Mesothelial cell of epicardium (in vitro differentiated cells): Measurements from ENCODE around the gene GRIA4. TPM values are rescaled to one million over a fixed set of nuclear protein-coding genes. Genes with fewer than 3 reads are reported as not detected.

ENCODE experiments used
- DNase-seq, 2 experiments: peaks; one replicate each; pipeline ENCODE4 v3.0.0; 2021; ENCODE audit warnings: low spot score in 2 of 2; ENCODE audit not compliant: unreplicated experiment in 2 of 2
- H3K27ac Mint-ChIP-seq: 2 replicates; pipeline ENCODE4 v1.8.0; 2021; ENCODE audit warnings: mixed read lengths
- H3K27me3 Mint-ChIP-seq: 2 replicates; pipeline ENCODE4 v1.8.0; 2021; ENCODE audit warnings: low read depth, mixed read lengths
- H3K36me3 Mint-ChIP-seq: 2 replicates; pipeline ENCODE4 v1.8.0; 2021; ENCODE audit warnings: mixed read lengths
- H3K4me1 Mint-ChIP-seq: 2 replicates; pipeline ENCODE4 v1.8.0; 2021; ENCODE audit warnings: mixed read lengths
- H3K4me3 Mint-ChIP-seq: 2 replicates; pipeline ENCODE4 v1.8.0; 2021; ENCODE audit warnings: mild to moderate bottlenecking, moderate library complexity, mixed read lengths
- H3K9me3 Mint-ChIP-seq: 2 replicates; pipeline ENCODE4 v1.8.0; 2021; ENCODE audit warnings: mixed read lengths
- total RNA-seq: library from RNA; stranded (reverse); gene quantifications from 3 replicates; pipeline ENCODE4 v1.2.1, GENCODE V29; 2021
- TF ChIP-seq, protein P1 (sequence below): fragments of 200-600 bp; sonication (generic); IDR thresholded peaks from one replicate; pipeline ENCODE4 v1.5.0; 2021; ENCODE audit warnings: antibody characterized with exemption; ENCODE audit not compliant: unreplicated experiment

GRIA4 gene
- total RNA-seq, 1 donor from 2014 or later: 156 TPM

DNA sequence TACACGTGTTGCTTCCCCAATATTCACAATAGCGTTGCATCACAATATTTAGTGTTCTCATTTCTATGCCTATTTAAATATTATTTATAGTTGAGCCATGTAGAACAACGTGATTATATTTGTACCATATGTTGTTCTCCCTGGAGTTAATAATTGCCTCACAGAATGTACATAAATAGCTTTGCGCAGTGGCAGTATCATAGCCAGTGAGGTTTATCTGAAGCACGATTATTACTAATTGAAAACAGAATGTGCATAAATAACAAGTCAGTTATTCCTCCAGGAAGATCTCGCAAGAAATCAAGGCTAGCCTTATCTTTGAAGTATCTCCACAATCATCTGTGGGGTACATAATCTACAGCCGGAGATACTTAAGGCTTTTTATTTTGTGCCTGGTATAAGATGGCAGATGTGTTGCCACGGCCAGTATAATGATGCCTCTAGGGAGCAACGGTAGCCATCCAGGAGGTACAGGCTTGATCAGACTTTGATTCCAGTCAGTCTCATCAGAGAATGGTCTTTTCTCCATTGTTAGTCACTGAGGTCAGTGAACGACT, 214.7 kb downstream of the GRIA4 start:
- no peak overlapping the region for H3K27ac Mint-ChIP-seq
- no peaks in the 10 kb centered on the region for H3K9me3 Mint-ChIP-seq
- no peaks in the 10 kb centered on the region for H3K27me3 Mint-ChIP-seq
- H3K4me3 Mint-ChIP-seq: no peak overlapping the region
- H3K4me1 Mint-ChIP-seq: peaks cover 21% of the 10 kb centered on the region
- no peak for DNase-seq
- H3K36me3 Mint-ChIP-seq: peaks cover 5% of the 10 kb centered on the region
- TF ChIP-seq, protein P1, sequence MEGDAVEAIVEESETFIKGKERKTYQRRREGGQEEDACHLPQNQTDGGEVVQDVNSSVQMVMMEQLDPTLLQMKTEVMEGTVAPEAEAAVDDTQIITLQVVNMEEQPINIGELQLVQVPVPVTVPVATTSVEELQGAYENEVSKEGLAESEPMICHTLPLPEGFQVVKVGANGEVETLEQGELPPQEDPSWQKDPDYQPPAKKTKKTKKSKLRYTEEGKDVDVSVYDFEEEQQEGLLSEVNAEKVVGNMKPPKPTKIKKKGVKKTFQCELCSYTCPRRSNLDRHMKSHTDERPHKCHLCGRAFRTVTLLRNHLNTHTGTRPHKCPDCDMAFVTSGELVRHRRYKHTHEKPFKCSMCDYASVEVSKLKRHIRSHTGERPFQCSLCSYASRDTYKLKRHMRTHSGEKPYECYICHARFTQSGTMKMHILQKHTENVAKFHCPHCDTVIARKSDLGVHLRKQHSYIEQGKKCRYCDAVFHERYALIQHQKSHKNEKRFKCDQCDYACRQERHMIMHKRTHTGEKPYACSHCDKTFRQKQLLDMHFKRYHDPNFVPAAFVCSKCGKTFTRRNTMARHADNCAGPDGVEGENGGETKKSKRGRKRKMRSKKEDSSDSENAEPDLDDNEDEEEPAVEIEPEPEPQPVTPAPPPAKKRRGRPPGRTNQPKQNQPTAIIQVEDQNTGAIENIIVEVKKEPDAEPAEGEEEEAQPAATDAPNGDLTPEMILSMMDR: no peak

GRCh38 chr11:105825141-105825540, 215.3 kb downstream of the GRIA4 start:
- H3K4me1 Mint-ChIP-seq: peaks cover 21% of the 10 kb centered on the region
- no peak overlapping the region for H3K27ac Mint-ChIP-seq
- H3K36me3 Mint-ChIP-seq: peaks cover 5% of the 10 kb centered on the region
- no peaks in the 10 kb centered on the region for H3K27me3 Mint-ChIP-seq
- H3K9me3 Mint-ChIP-seq: no peaks in the 10 kb centered on the region
- H3K4me3 Mint-ChIP-seq: no peak overlapping the region
- TF ChIP-seq, protein P1: no peak
- DNase-seq: no peak

DNA sequence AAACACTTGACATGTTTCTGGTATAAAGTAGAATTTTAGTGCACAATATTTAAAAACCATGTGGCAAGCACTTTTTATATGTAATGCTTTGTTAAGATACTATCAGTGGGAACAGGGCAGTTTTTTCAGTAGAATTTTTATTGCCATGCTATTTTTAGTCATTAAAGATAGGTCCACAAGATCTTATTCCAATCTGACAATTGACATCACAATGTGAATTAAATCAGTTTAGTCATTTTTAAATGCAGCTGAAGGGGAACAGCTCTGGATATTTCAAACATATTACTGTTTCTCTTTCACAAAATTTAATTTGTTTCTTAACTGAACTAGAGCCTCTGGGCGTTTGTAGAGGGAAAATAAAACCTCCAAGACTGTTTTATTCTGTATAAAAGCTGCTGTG, 218.0 kb downstream of the GRIA4 start:
- no peak overlapping the region for H3K4me3 Mint-ChIP-seq
- TF ChIP-seq, protein P1: no peak
- no peak overlapping the region for H3K27ac Mint-ChIP-seq
- no peaks in the 10 kb centered on the region for H3K36me3 Mint-ChIP-seq
- H3K27me3 Mint-ChIP-seq: no peaks in the 10 kb centered on the region
- peaks cover 14% of the 10 kb centered on the region for H3K4me1 Mint-ChIP-seq
- no peaks in the 10 kb centered on the region for H3K9me3 Mint-ChIP-seq
- no peak for DNase-seq

- peaks cover 7% of the 10 kb centered on the region for H3K4me1 Mint-ChIP-seq
- no peak overlapping the region for H3K27ac Mint-ChIP-seq
- no peaks in the 10 kb centered on the region for H3K36me3 Mint-ChIP-seq
- TF ChIP-seq, protein P1: no peak
- H3K9me3 Mint-ChIP-seq: no peaks in the 10 kb centered on the region
- H3K4me3 Mint-ChIP-seq: no peak overlapping the region
- no peak for DNase-seq
- H3K27me3 Mint-ChIP-seq: no peaks in the 10 kb centered on the region
These were observed 219.2 kb downstream of the GRIA4 start for GRCh38 chr11:105829084-105829483.

DNA sequence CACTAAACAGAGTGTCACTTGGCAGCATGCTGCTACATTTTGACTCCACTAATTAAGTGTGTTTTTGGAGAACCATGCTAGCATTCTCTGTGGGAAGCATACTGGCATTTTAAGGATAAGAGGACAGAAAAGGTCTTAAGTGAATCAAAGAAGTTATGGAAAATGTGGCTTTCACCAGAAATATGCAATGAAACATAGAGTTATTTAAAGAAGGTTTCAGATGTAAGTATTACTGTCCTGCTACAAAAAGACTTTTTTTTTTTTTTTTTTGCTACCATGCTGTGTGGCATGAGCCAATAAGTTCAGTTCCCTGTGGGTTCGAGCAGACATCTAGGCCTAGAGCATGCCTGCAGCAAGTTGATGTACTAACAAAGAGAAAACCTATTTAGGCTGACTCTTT, 224.6 kb downstream of the GRIA4 start:
- Mint-ChIP-seq H3K27me3 (no peaks in the 10 kb centered on the region), H3K4me1 (peaks cover 6% of the 10 kb centered on the region), H3K4me3 (no peak overlapping the region), H3K36me3 (peaks cover 9% of the 10 kb centered on the region), H3K9me3 (no peaks in the 10 kb centered on the region), H3K27ac (no peak overlapping the region)
- TF ChIP-seq, protein P1: no peak
- no peak for DNase-seq
